ENCODE measurements around the gene USP13. TPM values are rescaled to one million over a fixed set of nuclear protein-coding genes. Genes with fewer than 3 reads are reported as not detected.

Gene USP13
- total and polyA plus RNA-seq, 2 donors: 1.8 to 3.6 TPM

GRCh38 chr3:179832333-179832854, 179.6 kb downstream of the USP13 start:
- Histone ChIP-seq H3K27ac (ENCODE audit: low read depth in 1 of 2, low read length in 1 of 2) (no peak overlapping the region), H3K4me1 (ENCODE audit: control insufficient read depth in 2 of 2, insufficient read depth in 2 of 2, low read length in 2 of 2) (no peaks in the 10 kb centered on the region), H3K27me3 (ENCODE audit: control insufficient read depth in 2 of 2, insufficient read depth in 1 of 2, low read length in 1 of 2) (no peaks in the 10 kb centered on the region), H3K36me3 (ENCODE audit: control insufficient read depth in 2 of 2, insufficient read depth in 2 of 2, low read length in 1 of 2) (no peaks in the 10 kb centered on the region), H3K4me3 (ENCODE audit: low read length in 2 of 2) (no peak overlapping the region), H3K9me3 (ENCODE audit: control insufficient read depth in 2 of 2, insufficient read depth in 1 of 2, low read length in 1 of 2) (no peaks in the 10 kb centered on the region)
- no peak for DNase-seq (ENCODE audit: low read depth in 6 of 9, low spot score in 9 of 9)
- 99% methylated on average over 3 of the region's 3 CpGs for WGBS

- Histone ChIP-seq H3K4me3 (ENCODE audit: low read length in 2 of 2) (no peak overlapping the region), H3K36me3 (ENCODE audit: control insufficient read depth in 2 of 2, insufficient read depth in 2 of 2, low read length in 1 of 2) (no peaks in the 10 kb centered on the region), H3K27ac (ENCODE audit: low read depth in 1 of 2, low read length in 1 of 2) (no peak overlapping the region), H3K4me1 (ENCODE audit: control insufficient read depth in 2 of 2, insufficient read depth in 2 of 2, low read length in 2 of 2) (no peaks in the 10 kb centered on the region), H3K9me3 (ENCODE audit: control insufficient read depth in 2 of 2, insufficient read depth in 1 of 2, low read length in 1 of 2) (no peaks in the 10 kb centered on the region), H3K27me3 (ENCODE audit: control insufficient read depth in 2 of 2, insufficient read depth in 1 of 2, low read length in 1 of 2) (no peaks in the 10 kb centered on the region)
- no peak for DNase-seq (ENCODE audit: low read depth in 6 of 9, low spot score in 9 of 9)
Observed at GRCh38 chr3:179833294-179833693, 180.5 kb downstream of the USP13 start.

- H3K9me3 ChIP-seq (ENCODE audit: control insufficient read depth in 2 of 2, insufficient read depth in 1 of 2, low read length in 1 of 2): no peaks in the 10 kb centered on the region
- no peak overlapping the region for H3K4me3 ChIP-seq (ENCODE audit: low read length in 2 of 2)
- no peak for DNase-seq (ENCODE audit: low read depth in 6 of 9, low spot score in 9 of 9)
- no peaks in the 10 kb centered on the region for H3K27me3 ChIP-seq (ENCODE audit: control insufficient read depth in 2 of 2, insufficient read depth in 1 of 2, low read length in 1 of 2)
- no peaks in the 10 kb centered on the region for H3K36me3 ChIP-seq (ENCODE audit: control insufficient read depth in 2 of 2, insufficient read depth in 2 of 2, low read length in 1 of 2)
- no peak overlapping the region for H3K27ac ChIP-seq (ENCODE audit: low read depth in 1 of 2, low read length in 1 of 2)
- 92% methylated on average over 2 of the region's 2 CpGs for WGBS
- no peaks in the 10 kb centered on the region for H3K4me1 ChIP-seq (ENCODE audit: control insufficient read depth in 2 of 2, insufficient read depth in 2 of 2, low read length in 2 of 2)
Observed at GRCh38 chr3:179837374-179837773, 184.5 kb downstream of the USP13 start.

Other genes with a start within 250 kb of the USP13 start
- gene GNB4, start 201.6 kb upstream of the USP13 start, total RNA-seq: 16.1 TPM
- 7.4 TPM for gene GNB4, start 201.6 kb upstream of the USP13 start, polyA plus RNA-seq
- 64.2 TPM for gene ACTL6A, start 90.1 kb upstream of the USP13 start, total RNA-seq
- 113 TPM for gene ACTL6A, start 90.1 kb upstream of the USP13 start, polyA plus RNA-seq
- gene MRPL47, start 48.4 kb upstream of the USP13 start, total RNA-seq: 66.9 TPM
- gene MRPL47, start 48.4 kb upstream of the USP13 start, polyA plus RNA-seq: 68.2 TPM
- gene NDUFB5, start 48.2 kb upstream of the USP13 start, total RNA-seq: 117 TPM
- gene NDUFB5, start 48.2 kb upstream of the USP13 start, polyA plus RNA-seq: 177 TPM

Data from thymus (tissue), 11 donors.